ENCODE data around the gene ANKRD44.
A peak's percentile ranks its signal among the peaks of the same experiment; 100 is the strongest.

The ANKRD44 gene

DNA sequence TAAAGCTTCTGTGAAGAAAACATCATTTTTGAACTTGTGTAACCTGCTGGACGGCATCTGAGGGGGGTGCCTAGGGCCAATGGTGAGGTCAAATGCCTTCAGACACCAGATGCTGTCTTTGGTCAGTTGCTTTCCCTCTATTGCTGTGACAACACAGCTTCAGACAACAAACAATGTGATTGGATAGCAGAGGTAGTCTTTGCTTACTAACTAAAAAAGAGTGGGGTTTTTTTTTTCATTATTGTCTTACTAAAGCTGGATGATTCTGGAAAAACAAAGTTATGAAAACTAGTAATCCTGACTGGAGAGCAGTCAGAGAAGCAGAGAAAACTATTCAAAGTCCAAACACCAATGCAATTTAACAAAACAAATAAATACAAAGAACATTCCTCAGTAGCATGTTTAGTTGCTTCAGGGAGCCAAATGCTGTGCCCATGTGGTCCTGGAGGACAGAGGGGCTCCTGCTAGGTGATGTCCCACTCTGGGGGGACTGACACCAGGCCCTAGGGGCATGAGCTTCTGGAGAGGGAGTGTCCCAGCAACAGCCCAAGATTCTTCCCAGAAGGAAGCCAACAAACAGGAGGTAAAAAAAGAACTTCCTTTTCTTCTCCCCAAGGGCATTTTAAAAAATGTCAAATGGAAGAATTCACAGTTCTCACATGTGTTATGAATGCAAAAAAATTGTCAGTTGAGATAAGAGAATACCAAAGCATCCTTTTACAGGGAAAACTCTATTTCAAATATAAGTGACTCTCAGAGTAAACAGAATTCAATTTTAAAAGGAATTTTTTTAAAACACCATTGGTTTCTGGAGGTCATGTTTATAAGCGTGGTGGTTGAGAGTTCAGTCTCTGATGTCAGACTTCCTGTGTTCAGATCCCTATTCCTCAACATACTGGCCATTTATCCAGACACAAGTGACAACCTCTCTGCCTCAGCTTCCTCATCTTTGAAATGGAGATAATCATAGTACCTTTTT is 203.0 kb downstream of the ANKRD44 start:
- DNase-seq (ENCODE audit: low spot score) = peak; percentile 35

DNA sequence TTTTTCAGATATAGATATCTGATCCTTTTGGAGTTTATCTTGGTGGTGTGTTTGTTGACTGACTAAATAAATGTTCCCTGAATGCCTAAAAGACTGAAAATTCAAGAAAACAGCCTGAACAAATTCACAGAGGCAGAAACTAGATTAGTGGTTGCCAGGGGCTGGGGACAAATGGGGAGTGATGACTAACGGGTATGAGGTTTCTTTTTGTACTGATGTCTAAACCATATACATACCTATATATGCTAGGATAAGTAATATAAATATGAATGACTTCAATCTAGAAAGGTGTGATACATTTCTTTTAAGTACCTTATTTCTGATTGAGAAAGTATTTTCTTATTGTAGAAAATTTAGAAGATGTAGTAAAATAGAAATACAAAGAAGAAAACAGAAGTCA is 207.2 kb downstream of the ANKRD44 start:
- DNase-seq (ENCODE audit: low spot score) = no peak

DNA sequence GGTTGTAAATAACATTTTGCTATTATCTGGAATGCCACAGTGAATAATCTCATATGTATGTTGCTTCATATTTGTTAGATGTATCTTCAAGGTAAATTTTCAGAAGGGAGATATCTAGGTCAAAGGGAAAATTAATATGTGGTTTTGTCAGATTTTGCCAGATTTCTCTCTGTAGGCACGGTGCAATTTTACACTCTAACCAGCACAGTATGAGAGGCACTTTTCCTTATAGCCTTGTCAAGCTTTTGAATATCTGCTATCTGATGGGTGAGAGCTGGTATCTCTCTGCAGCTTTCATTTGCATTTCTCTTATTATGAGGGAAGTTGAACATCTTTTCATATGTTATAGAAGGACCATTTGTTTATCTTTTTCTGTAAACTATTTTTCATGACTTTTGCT is 208.3 kb downstream of the ANKRD44 start:
- no peak for DNase-seq (ENCODE audit: low spot score)

DNA sequence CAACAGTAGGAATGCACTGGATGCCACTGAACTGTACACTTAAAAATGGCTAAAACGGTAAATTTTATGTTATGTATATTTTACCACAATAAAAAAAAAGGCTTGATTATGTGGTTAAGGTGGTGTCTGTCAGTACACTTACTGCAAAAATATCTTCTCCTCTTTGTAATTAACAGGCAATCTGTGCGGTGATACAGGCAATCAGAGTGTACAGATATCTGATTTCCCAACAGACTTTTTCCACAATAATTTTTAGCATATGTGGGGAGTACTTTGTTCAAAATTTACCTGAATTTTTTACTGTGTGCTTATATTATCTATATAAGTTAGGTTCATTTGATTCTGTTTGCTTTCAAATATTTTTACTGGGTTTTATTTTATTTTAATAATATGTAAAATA is 209.1 kb downstream of the ANKRD44 start:
- DNase-seq (ENCODE audit: low spot score) = no peak

DNA sequence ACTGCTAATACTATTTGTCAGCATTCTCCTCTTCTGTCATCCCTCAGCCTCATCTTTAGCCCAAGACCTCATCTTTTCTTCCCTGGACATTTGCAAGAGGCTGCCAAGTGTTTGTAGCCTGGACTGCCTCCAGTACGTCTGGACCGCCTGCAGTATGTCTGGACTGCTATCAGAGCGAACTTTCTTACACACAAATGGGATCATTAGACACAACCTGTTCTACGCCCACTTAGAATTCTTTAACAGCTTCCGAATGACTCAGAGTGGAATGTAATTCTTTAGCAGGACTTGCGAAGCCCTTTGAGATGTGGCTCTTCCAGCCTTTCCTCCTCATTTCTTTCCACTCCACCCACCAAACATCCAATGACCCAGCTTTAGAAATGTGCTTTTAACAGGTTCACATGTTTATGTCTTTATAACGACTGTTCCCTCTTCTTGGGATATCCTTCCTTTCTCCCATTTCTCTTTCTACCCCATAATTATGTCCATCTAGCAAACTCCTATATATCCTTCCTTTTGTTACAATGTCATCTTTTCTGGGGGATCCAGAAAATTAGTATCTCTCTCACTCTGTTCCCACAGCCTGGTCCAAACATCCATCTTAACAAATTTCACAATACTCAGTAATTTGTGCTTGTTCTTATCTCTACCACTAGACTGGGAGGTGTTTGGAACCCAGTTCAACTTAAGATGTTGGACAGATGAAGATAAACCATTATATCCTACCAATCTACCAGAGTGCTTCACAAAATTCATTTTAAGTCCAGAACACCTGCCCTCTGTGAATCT is 212.8 kb downstream of the ANKRD44 start:
- peak; percentile 40 for DNase-seq (ENCODE audit: low spot score)

DNA sequence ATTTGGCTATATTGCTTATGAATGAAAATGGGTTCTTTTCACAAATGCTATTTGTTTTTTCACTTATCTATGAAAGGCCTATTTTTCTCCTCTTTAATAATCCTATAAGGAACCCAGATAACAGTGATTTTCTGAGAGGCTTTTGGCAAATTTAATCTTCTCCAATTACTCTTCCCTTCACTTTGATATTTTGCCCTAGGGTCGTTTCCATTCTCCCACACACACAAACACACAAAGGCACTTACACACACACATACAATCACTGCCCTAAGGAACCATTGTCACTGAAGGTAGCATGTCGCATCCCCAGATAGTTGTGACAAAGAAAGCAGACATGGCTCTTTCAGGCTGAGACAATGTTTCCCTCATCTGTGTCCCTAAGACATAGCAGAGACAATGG is 213.9 kb downstream of the ANKRD44 start:
- no peak for DNase-seq (ENCODE audit: low spot score)

DNA sequence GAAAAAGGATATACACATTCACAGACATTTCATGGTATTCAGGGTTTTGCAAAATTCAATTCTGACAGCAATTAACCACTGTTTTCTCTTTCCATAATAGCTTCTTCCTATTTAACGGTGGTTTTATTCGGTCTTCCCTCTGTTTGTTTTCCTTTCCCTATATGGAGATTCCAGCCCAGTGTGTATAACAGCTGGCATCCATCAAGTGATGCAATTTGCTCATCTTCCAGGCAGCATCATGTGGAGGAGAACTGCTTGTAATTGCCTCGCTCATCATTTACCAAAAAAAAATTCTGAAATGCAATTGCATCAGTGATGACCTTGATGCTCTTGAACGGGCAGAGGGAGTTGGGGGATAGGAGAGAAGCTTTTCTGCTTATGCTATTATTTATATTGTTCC is 218.1 kb downstream of the ANKRD44 start:
- peak; percentile 66 for DNase-seq (ENCODE audit: low spot score)

DNA sequence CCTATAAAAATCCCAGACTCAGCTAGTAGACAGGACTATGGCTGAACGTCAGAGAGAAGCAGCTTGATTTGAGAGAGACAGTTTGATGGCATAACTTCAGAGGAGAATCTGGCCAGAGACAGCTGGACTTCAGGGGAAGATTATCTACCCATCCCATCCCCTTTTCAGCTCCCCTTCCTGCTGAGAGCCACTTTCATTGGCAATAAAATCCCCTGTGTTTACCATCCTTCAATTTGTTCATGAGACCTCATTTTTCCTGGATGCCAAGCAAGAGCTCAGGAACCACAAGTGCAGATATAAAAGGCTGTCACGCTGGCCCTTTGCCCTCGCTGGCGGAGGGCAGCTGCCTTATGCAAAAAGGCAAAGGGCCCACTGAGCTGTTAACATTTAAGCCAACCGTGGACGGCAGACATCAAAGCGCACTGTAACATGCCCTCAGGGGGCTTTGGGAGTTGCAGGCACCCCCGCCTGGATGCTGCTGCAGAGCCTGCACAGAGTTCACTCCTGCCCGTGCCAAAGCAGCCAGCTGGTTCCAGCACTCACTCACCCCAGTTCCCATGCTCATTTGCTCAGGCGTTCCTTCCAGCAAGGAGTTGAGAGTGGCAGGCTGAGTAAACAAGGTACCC is 219.7 kb downstream of the ANKRD44 start:
- no peak for DNase-seq (ENCODE audit: low spot score)

DNA sequence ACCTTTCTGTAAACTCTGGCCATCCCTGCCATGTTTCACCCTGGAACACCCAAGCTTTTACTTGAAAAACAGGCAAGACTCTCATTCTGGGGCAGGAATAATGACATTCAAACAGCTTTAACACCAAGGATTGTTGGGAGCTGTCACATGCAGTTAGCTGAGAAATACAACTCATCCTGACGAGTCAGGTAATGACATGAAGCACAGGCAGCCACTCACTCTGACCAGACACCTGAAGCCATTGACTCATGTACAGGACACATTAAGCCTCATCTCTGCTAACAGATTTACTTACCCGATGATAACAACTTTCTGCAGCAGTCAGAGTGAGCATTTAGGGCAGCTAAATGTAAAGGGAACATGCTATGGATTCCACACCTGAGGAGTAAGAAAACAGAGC is 220.9 kb downstream of the ANKRD44 start:
- no peak for DNase-seq (ENCODE audit: low spot score)

DNA sequence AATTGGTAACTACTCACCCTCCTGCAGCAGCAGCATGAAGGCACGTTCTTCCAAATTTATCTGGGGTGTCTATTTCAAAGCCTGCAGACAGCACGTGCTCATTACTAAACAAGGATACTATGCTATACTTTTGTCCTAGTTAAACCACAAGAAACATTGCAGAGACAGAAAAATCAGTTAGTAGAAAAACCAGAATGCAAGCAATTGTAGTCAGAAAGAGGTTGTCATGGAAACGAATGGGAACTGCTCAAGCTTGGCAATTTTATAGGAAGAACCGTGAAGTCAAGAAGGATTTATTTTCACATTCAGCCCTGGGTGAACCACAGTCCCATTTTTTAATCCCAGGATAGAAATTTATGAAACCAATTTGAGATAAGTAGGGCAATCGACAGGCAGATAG is 221.9 kb downstream of the ANKRD44 start:
- DNase-seq (ENCODE audit: low spot score) = no peak

DNA sequence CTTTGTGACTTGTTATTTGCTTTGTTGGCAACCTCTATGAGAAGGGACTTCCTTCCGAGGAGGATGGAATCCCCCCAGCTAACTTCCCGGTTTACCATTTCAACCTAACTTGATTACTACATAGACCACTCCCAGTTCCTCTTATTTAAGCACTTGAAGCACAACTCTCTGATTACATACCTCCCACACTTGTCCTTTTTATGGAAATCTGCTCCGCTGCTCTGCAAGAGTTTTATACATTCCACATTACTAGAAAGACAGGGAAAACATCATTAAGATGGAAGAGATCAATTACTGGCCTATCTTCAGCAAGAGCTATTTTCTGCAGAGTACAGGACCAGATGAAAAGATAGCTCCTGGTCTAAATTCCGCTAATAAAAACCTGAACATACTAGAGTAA is 224.1 kb downstream of the ANKRD44 start:
- DNase-seq (ENCODE audit: low spot score) = no peak

DNA sequence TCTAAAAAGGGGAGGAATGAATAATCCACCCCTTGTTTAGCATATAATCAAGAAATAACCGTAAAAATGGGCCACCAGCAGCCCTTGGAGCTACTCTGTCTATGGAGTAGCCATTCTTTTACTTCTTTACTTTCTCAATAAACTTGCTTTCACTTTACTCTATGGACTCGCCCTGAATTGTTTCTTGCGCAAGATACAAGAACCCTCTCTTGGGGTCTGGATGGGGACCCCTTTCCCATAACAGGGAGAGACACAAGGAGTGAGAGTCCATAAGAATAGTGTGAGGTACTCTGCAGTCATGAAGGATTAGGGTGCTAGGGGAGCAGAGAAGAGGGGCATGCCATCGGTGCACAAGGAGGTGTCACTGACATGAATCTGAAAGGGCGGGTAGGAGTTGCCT is 224.9 kb downstream of the ANKRD44 start:
- no peak for DNase-seq (ENCODE audit: low spot score)

DNA sequence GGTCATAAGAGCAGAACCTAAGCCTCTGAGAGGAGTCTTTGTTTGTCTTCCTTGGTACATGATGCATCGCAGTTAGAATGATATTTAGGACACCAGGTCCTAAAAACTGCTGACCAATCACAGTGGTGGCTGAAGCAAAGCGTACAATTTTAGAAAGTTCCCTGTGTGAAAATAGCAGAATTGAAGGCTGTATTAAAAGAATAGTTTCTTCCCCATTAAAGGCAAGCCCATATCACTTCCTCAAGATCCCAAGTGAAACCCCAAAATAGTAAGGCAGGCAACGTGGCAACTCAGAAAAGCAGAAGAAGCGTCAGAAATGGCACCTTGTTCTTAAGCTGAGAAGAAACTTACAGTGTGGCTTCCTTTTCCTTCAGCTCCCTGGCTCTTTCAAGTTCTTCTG is 229.3 kb downstream of the ANKRD44 start:
- DNase-seq (ENCODE audit: low spot score) = no peak

DNA sequence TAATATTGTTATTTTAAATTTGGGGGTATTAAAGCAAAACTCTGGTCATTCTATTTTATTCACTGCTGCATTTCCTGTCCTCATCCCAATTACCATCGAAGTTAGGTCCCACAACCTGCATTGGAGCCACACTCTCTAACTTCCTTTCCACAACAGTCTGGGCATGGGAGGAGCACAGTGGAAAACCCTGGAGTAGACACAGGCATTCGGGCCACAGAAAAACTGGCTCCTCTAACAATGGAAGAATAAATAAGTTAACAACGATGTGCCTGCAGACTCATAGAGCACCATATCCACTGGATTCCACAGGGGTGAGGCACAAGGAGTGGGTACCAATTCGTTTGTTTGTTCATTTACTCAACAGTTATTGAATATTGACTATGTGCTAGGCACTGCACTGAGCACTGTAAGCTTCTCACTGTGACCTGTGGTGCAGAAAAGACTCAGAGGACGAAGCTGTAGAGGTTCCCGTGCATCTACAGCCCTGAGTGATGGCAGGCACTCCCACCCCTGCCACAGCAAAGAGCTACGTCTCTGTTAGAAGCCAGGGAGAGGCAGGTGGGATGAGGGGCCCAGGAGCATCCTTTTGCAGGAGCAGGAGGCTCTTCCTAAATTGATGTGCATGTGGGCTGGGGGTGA is 229.9 kb downstream of the ANKRD44 start:
- DNase-seq (ENCODE audit: low spot score) = no peak

DNA sequence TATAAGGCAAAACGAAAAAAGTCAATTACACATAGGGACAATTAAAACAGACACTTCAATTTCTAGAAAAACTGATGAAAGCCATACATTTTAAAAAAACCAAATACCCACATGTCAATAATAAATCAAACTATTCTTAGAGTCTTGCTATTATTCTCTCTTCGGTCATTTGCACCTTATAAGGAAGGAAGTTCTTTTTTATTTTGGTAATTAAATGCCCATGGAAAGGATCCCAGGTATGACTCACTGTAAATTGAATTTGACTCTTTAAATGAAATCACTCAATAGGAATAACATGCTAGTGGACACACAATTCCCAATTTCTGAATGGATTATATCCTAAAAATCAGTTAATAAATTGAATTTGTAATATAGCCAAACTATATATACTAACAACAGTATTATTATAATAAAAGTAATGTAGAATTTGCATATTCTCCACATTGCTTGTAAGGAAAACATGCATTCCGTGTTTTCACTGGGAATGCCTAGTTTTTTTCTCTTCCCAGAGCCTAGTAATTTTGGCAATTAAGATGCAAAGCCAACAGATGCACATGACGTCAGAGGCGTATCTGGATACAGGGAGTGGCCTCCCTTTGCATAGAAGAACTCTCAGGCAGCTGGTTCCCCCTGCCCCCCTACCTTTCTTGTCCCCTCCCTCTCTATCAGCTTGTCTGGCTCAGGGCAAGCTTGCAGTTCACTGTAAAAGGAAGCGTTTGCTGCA is 230.6 kb downstream of the ANKRD44 start:
- peak; percentile 38 for DNase-seq (ENCODE audit: low spot score)

DNA sequence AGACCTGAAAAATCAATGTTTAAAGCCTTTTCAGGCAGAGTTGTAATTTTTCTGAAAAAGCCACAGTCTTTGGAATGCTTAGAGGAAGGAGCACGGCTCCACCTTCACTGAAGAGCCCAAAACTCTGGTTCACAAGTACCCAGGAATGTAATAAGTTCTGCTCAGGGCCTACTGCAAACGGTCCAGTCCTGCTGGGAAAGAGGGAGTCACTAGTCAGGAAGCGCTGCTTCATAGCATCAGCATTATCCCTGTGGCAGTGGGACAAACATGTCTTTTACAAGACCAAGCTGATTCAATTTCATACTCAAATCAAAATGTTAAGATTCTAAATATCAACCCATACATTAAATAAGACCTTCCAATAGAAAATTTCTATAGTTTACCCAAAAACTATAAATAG is 231.2 kb downstream of the ANKRD44 start:
- DNase-seq (ENCODE audit: low spot score) = peak; percentile 29

DNA sequence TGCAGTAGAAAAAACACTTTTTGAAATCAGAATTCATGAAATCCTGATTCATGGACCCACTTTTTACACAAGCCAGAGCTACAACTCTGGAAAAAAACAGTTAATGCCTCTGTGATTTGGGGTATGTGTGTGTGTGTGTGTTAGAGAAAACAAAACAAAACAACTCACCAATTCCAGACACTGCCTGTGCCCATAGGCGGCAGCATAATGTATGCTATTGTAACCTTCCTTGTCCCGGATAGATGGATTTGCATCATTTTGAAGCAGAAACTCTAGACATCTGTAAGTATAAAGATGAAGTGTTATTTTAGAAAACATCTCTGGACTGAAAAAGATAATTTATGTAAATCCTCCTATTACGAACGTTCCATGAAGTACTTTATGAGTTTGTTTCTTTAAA is 232.0 kb downstream of the ANKRD44 start:
- no peak for DNase-seq (ENCODE audit: low spot score)

DNA sequence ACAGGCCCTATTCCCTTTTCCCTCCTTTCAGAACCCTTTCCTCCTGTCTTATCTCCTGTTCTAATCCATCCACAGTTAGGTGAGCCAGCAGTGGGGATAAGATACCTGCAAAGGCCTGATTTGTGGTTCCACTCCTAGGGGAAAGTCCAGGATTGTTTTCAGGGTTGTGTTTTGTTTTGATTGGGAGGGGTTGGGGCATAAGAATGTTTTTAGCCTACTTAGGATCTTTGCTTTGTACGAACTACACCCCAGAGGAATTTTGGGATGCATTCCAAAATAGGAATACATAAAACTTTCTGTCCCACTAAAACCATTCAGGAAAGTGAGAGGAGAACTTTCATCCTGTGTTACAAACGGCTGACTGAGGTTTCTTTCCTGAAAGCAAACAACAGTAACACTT is 233.2 kb downstream of the ANKRD44 start:
- no peak for DNase-seq (ENCODE audit: low spot score)

DNA sequence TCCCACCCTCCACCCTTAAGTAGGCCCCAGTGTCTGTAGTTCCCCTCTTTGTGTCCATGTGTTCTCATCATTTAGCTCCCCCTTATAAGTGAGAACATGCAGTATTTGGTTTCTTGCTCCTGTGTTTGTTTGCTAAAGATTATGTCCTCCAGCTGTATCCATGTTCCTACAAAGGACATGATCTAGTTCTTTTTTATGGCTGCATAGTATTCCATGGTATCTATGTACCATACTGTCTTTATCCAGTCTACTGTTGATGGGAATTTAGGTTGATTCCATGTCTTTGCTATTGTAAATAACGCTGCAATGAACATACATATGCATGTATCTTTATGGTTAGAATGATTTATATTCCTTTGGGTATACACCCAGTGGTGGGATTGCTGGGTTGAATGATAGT is 233.9 kb downstream of the ANKRD44 start:
- no peak for DNase-seq (ENCODE audit: low spot score)

DNA sequence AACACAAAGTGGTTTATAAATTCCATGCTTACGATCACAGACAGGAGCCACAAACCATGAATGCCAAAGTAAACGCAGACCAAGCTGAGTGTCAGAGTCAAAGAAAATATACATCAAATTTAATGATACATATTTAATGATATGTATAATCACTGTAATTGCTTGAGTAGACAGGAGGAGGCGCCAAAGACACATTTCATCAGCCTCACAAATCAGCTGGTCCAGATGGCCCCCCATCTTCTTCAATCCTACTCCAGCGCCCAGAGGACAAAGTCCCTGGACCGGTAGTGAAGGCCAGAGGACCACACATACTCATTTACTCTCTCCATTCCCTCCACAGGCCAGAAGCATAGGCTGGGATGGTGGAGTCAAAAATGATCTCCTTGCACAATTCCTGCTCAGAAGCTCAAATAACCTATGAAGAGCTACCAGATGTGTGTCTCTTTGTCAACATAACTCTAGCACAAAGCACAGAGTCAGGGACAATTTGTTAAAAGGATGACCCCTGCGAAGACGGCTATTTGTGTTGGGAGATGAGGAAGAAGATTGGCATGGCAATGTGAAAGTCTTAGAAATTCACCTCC is 234.7 kb downstream of the ANKRD44 start:
- DNase-seq (ENCODE audit: low spot score) = no peak

DNA sequence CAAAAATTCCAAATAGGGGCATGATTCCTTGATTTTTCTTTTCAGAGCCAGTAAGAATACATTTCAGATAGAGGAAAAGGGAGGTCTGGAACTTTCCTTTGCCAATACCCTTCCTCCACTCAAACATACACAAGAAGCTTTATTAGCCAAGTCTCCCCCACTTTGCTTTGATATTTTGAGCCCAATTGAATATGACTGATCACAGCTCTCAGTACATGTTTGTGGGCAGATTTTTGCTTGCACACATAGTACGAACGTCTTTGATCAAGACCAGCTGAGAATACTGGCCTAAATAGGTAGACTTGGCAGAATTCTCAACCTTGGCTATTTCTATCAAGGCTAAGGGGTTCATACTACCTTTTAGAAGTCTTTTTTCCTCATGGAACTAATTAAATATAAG is 235.3 kb downstream of the ANKRD44 start:
- no peak for DNase-seq (ENCODE audit: low spot score)
